Stimulated activated CD4-positive, alpha-beta T cell treated with anti-CD3 and anti-CD28 coated beads, Interleukin-4, amount 100 ng/mL, for 48 hours (primary cell): ENCODE measurements around the gene CELF4.

Experiments used
- DNase-seq, 2 donors: peaks; one replicate each; pipeline ENCODE4 v3.0.0-alpha.2; 2020; ENCODE audit warnings: low read depth in 2 of 2

The CELF4 gene

GRCh38 chr18:37547196-37547827, 18.3 kb downstream of the CELF4 start:
- DNase-seq, result no peak

GRCh38 chr18:37546651-37547050, 18.9 kb downstream of the CELF4 start:
- DNase-seq, result no peak

- no peak for DNase-seq
Measured at GRCh38 chr18:37546272-37546537, 19.4 kb downstream of the CELF4 start.

GRCh38 chr18:37545461-37546271, 19.9 kb downstream of the CELF4 start:
- no peak for DNase-seq

GRCh38 chr18:37544713-37545112, 20.9 kb downstream of the CELF4 start:
- no peak for DNase-seq

- DNase-seq, result no peak
Measured at GRCh38 chr18:37544217-37544616, 21.4 kb downstream of the CELF4 start.

- no peak for DNase-seq
Measured at GRCh38 chr18:37543321-37543720, 22.3 kb downstream of the CELF4 start.

GRCh38 chr18:37541517-37541916, 24.1 kb downstream of the CELF4 start:
- no peak for DNase-seq

GRCh38 chr18:37540424-37541138, 25.0 kb downstream of the CELF4 start:
- no peak for DNase-seq

- DNase-seq, result no peak
Measured at GRCh38 chr18:37539236-37539635, 26.4 kb downstream of the CELF4 start.

GRCh38 chr18:37538526-37539205, 26.9 kb downstream of the CELF4 start:
- DNase-seq, result no peak

- peak; percentile 35 to 61 for DNase-seq
Measured at GRCh38 chr18:37537868-37538525, 27.6 kb downstream of the CELF4 start.

GRCh38 chr18:37536656-37537055, 28.9 kb downstream of the CELF4 start:
- no peak for DNase-seq

- DNase-seq, result no peak
Measured at GRCh38 chr18:37535968-37536367, 29.6 kb downstream of the CELF4 start.

GRCh38 chr18:37534627-37535026, 31.0 kb downstream of the CELF4 start:
- no peak for DNase-seq

GRCh38 chr18:37533647-37534584, 31.7 kb downstream of the CELF4 start:
- no peak for DNase-seq

GRCh38 chr18:37532917-37533316, 32.7 kb downstream of the CELF4 start:
- no peak for DNase-seq

GRCh38 chr18:37529863-37530262, 35.7 kb downstream of the CELF4 start:
- DNase-seq, result no peak

- no peak for DNase-seq
Measured at GRCh38 chr18:37529296-37529695, 36.3 kb downstream of the CELF4 start.

GRCh38 chr18:37527395-37527794, 38.2 kb downstream of the CELF4 start:
- DNase-seq, result no peak

- DNase-seq, result no peak
Measured at GRCh38 chr18:37525262-37525585, 40.4 kb downstream of the CELF4 start.
